Epithelial cell of prostate (primary cell): Measurements from ENCODE around the gene TNNI2.

Experiments
- DNase-seq: peaks from one replicate; pipeline ENCODE4 v3.0.0-alpha.2; 2011; ENCODE audit warnings: low read depth, low spot score
- H3K27ac ChIP-seq: fragments of 450-650 bp; 2 replicates; pipeline ENCODE4 v1.5.1; 2017; ENCODE audit warnings: mild to moderate bottlenecking

Gene TNNI2

DNA sequence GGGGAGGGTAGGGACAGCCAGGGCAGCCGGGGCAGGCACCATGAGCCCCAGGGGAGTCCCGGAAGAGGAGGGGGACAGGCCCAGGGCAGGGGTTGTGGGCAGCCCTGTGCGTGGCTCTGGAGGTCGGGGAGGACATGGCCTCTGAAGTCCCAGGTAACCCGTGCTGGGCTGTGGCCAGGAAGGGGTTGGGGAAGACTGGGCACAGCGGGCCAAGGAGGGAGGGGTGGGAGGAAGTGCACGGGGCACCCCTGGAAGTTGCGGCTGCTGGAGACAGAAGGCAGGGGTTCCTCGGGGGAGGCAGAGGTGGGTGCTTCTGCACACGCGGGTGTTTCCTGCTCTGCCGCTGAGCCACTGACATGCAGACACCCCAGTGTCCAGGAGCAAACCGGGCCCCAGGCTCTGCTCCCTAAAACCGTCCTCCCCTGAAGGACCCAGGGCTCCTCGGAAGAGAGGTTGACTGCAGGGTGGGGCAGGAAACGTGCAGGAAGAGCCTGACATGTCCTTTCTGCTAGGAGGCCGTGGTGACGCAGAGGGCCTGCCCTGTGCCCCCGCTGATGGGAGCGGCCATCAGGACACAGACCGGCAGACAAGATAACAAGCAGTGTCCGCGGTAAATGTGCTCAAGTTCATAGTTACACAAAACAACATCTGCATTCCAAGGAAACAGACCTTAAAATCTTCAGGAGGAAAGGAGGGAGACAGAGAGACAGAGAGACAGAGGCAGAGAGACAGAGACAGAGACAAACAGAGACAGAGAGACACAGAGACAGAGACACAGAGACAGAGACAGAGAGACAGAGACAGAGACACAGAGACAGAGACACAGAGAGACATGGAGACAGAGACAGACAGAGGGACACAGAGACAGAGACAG, 5.7 kb downstream of the TNNI2 start:
- DNase-seq: no peak
- no peak overlapping the region for H3K27ac ChIP-seq

DNA sequence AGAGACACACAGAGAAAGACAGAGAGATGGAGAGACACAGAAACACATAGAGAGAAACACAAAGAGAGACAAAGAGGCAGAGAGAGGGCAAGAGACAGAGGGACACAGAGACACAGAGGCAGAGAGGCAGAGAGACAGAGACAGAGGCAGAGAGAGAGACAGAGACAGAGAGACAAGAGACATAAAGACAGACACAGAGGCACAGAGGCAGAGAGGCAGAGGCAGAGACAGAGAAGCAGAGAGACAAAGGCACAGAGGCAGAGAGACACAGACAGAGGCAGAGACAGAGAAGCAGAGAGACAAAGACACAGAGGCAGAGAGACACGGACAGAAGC, 6.3 kb downstream of the TNNI2 start:
- H3K27ac ChIP-seq: no peak overlapping the region
- DNase-seq: no peak

DNA sequence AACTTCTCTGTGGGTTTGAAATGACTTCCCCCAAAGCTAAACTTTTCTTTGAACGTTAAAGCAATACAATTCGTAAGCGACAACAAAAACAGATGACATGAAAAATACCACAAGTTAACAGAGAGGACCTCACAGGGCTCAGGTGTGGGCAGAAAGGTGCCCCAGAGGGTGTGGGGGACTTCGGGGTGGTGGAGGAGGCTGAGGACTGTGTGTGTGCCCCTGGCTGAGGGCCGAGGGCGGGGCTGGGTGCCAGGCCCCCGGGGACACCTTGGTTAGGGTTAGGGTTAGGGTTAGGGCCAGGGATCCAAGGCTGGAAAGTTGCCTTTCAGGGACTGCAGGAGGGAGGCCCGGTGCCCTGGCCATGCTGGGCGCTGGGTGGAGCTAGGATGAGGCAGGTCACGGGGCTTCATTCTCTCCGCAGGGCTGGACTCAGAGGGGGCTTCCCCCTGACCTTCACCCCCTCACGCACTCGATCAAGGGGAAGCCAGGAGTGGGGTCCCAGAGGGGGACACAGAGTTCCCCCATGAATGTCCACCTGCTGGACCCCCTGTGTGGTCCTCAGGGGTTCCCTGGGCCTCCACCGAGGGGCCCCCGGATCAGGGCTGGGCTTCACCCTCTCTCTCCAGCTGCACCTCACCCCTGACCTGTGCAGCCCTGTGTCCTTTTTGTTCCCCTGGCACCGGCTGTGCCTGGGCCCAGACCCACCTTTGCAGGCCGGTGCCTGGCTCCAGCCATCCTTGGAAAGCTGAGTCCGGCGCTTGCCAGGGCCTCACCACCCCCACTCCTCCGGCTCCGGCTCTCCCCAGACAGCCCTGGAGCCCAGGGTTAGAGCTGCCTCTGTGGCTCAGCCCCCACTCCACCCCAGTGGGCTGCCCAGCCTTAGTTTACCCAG, 7.0 kb downstream of the TNNI2 start:
- DNase-seq: no peak
- no peak overlapping the region for H3K27ac ChIP-seq

DNA sequence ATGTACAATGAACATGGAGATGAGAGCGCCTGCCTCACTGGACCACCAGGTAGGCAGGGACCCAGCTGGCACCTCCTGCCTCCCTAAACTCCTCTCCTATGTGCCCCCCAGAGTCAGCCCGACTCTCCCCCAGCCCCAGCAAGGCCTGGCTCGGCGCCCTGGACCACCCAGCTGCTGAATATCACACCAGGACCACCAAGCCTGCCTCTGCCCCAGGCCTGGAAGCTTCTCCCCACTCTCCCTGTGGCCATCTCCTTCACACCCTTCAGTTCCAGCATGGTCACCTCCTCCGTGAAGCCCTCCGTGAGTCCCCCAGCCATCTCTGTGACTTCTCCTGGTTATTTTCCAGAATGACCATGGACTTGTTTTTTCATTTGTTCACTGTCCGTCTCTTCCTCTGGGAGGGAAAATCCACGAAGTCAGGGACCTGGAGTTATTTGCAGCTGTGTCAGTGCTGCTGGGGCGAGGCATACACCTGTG, 7.7 kb downstream of the TNNI2 start:
- DNase-seq: no peak
- no peak overlapping the region for H3K27ac ChIP-seq

DNA sequence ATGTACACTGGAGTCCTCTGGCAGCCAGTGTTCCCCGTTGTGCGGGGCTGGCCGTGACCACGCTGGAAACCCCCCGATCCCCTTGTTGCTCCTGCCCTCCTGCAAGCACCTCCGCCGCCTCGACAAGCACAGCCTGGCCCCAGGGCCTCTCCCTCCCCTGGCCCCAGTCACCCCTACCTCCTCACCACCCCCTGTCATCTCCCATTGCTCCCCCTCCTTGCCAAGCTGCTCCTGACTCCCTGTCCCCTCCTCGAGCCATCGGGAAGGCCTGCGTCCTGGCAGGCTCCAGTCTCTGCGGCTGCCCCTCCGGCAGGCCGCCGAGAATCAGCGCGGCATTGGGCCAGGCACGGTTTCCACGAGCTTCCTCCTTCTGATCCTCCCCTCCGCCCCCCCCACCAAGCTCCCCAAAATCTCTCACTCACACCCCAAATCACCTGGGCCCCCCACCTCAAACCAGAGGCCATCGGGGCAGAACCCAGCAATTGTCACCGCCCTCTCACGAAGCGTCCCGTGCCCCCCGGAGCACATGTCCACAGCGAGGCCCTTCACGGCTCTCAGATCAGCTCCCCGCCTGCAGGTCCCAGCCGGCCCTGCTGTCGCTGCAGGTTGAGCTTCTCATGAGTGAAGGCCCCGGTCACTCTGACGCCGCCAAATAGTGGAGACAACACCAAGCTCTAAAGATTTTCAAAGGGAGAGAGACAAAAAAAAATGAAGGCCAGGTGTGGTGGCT, 8.4 kb downstream of the TNNI2 start:
- no peak for DNase-seq
- no peak overlapping the region for H3K27ac ChIP-seq

DNA sequence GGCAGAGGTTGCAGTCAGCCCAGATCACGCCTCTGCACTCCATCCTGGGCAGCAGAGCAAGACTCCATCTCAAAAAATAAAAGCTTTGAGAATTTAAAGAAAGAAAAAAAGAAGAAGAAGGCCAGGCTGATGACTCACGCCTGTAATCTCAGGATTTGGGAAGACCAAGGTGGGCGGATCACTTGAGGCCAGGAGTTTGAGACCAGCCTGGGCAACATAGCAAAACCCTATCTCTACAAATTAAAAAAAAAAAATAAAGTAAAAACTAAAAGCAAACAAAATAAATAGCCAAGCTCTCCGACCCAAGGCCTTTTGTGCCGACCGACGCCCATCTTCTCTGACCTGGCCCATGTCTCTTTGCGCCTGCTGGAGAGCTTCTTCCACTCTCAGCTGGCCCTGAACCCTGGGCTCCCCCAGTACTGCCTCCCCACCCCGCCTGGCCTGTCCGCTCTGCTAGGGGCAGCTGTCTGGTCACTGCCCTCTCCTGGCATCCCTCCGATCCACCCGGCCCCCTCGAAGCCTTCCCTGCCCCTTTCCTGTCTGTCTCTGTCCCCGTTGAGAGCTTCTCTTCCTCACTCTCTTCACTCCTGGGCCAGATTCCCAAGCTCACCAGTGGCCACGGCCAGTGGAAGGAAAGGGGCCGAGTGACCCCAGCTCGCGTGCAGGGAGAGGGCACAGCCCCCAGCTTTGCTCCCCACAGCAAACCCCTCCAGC, 9.3 kb downstream of the TNNI2 start:
- no peak for DNase-seq
- no peak overlapping the region for H3K27ac ChIP-seq

DNA sequence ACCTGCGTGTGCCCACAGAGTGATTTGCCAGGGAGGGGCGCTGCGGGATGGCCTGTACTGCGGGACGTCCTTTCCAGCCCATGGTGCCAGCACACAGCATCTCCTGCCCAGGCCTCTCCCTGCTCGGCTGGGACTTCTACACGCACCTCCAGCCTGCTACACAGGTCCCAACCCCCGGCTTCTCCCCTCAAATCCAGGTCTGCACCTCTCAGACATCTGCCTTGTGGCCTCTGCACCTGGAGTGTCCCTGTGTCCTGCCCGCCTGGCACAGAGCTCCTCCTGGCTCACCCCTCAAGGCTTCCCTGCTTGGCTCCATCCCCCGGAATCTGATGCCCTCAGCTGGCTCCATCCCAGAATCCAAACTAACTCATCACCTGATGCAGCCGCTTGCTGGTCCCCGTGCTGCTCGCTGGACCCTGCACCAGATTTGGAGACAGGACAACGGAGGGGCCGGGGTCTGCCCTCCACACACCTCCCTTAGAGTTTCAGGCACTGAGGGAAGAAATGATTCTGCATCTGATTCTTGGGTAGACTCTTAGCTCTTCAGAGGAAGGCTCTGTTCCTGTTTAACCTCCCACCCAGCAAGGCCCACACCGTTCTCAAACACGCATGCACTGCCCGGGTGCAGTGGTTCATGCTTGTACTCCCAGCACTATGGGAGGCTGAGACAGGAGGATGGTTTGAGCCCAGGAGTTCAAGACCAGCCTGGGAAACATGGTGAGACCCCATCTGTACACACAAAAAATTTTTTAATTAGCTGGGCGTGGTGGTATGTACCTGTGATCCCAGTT, 10.1 kb downstream of the TNNI2 start:
- DNase-seq: no peak

DNA sequence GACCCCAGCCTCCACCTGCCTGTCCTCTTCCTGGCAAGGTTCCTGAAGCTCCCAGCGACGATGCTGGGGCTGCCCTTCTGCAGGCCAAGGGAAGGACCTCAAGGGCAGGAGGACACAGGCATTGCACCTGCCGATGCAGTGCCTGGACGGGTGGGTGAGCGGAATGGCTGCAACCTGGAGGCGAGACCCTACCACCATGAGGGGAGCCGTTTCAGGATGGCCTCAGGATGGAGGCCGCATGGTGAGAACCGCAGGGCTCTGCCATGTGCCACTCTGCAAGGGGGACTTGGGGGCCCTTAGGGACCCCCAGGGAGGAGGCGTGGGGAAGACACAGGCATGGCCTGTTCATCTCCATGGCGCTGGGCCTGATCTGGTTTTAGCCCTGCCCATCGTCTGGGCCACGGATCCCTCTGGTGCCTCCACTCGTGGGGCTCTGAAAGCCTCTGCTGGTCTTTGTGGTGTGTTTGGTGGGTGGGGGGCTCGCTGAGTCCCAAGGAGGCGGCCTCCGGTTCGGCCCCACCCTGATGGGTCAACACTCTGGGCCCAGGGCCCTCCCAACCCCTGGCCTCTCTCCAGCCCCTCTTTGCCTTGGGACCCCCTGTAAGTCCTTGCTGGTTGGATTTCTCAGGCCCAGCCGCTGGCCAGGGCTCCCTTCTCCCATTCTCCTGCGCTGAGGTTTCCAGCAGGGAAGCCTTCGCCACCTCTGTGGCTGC, 12.8 kb downstream of the TNNI2 start:
- H3K27ac ChIP-seq: no peak overlapping the region
- no peak for DNase-seq

More for the DNA sequence above, 10.1 kb downstream of the TNNI2 start:
- no peak overlapping the region for H3K27ac ChIP-seq

DNA sequence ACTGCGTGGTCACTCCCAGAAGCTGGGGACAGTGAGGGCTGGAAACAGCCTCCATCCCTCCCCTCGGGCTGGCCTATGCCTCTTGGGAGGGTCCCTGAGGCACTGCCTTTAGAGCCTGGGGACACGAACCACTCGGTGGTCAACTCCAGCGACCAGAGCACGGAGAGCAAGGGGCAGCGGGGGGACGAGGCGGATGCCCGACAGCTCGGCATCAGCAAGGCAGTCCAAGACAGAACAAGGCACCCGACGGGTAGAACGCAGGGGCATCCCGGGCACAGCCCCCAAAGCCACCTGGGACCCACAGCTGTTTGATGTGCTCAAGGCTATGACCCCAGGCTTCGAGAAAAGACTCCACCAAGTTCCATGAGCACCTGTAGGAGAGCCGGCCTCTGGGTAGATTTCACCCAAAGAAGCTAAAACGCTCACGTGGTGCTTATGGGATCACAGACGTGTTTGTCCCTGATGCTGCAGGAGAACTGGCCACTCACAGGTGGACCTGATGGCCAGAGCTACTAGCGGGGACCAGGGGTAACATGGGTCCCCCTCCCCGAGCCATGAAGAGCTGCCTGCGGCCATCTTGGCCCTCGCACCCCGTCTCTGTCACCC, 13.6 kb downstream of the TNNI2 start:
- no peak for DNase-seq
- no peak overlapping the region for H3K27ac ChIP-seq

DNA sequence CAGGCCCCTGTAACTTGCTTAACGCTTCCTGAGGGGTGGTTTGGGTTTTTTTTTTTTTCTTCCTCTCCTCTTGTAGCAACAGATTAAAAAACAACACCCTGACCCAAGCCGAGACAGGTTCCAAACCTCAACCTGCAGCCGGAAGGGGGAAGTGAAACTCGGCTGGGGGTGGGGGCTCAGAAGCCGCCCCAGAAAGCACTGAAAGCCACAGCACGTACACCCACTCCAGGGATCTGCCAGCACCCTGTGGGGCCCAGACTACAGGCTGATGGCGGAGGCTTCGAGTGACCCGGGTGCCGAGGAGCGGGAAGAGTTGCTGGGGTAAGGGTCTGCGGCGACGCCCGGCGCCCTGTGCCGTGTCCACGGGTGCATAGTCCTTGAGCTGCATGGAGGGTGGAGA, 14.1 kb downstream of the TNNI2 start, which contains the start of gene LSP1:
LSP1 (plus strand) TSS at position 208 of the 400 bp plus-strand sequence; CDS start at position 269, 61 bp downstream.
- no peak within 1 kb of the TSS for H3K27ac ChIP-seq
- no peak for DNase-seq

DNA sequence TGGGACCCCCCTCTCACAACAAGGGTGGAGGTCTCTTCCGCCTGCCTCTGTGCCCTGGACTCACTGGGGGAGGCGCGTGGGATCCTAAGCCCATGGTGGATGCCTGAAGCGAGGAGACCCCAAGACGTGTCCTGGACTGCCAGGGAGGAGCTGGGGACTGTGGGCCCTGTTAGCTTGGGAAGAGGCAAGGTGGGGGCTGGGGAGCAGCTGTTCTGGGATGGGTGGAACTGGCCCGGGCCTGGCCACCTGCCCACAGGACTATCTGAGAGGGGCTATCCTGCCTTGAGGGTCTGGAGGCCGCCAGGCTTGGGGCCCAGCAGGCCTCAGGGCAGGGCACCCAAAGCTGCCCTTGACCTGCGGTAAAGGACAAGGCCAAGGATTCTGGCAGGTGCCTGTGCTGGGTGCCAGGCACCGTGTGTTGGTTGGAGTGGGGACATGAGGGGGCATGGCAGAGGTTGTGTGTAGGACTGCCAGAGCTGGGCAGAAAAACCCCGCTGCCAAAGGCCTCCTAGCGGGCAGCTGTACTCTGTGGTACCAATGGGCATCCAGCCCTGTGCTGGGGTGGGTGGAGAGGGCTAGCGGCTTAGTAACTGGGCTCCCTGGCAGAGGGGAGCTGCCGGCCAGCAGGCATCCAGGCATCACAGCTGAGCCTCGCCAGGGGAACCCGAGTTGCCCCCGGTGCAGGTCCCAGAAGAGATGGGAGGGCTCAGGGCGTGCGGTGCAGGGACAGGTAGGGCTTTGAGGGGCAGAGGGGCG, 14.8 kb downstream of the TNNI2 start:
- H3K27ac ChIP-seq: no peak overlapping the region
- DNase-seq: no peak

DNA sequence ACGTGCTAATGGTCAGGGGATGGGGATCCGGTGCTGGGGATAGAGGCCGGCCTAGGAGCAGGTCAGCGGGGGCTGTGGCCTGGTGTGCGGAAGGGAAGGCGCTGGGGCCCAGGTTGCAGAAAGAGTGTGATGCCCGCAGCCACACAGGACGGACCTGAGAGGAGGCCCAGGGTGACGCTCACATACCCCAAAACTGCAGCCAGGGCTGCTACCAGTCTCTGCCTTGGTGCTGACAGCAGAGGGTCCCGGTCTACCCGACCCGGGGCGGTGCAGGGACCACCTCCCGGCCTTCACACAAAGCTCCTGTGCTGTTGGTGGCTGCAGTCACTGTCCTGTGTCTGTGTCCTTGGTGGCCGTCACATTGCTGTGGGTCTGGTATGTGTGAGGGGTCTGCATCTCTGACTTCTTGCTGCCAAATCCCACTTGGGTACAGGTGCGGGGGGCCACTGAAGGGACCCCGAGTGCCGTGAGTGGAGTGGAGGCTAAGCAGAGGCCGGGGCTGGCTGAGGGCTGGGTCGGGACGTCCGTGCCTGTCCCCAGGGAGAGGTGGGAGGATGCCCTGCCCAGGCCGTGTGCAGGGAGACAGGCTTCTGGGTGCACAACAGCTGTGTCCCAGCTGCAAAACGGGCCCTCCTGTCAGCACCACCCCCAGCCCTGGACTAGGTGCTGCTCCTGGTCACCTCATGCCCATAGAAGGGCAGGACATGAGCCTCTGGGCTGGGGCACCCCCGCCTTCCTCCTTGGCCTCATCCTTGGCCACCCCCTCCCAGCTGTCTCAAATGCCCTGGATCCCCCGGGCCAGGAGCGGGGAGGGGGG, 15.6 kb downstream of the TNNI2 start:
- H3K27ac ChIP-seq: no peak overlapping the region
- no peak for DNase-seq

DNA sequence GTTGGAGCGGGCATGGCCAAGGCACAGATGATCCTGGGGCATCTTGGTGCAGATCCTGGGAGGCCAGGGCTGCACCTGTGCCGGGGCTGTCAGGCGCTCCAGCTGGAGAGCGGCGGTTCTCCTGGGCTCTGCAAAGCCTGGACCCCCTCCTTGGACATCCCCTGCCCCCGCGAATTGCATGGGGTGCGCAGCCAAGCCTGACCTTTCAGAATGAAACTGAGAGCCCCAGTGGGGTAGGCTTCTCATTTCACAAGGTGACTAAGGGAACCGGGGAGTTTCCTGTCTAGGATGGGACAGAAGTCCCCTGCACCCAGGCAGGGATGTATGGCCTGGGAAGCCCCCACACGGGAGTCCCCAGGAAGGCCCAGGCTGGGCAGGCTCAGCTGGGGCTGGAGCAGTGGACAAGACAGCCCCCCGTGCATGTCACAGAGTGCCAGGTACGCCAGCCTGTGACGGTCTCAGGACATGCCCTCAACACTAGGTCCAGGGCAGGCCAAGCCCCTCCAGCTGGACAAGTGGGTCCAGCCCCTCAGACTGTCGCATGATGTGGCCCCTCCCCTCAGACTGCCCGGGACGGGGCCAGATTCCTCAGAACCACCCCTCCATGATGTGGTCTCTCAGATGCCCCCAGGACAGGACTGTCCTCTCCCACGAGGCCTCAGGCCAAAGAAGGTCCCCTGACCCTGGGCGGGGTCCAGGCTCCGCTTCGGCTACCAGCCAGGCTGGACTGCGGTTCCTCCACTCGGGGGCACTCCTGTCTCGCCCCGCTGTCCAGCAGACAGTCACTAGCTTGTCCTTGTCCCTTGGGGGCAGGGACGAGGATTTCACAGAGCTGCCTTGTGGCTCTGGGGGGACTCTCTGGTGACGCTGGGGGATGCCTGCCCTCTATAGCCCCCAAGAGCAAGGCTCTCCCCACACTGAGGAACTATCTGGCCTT, 16.4 kb downstream of the TNNI2 start:
- DNase-seq: no peak
- no peak overlapping the region for H3K27ac ChIP-seq

DNA sequence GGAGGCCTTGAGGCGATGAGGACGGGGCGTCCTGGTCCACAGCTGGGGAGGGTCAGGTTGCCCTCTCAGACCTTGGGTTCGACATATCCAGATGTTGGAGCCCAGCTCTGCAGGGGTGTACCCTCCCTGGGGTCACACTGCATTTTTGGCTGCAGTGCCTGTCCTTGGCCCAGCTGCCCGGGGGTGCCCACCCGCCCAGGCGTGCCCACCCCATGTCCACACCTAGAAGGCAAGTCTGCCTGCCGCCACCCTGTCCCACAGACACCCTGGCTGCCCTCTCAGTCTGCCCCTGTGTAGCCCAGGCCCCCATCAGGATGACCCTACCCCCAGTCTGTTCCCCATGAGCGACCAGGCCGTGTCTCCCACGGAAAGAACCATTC, 17.1 kb downstream of the TNNI2 start:
- H3K27ac ChIP-seq: no peak overlapping the region
- no peak for DNase-seq

DNA sequence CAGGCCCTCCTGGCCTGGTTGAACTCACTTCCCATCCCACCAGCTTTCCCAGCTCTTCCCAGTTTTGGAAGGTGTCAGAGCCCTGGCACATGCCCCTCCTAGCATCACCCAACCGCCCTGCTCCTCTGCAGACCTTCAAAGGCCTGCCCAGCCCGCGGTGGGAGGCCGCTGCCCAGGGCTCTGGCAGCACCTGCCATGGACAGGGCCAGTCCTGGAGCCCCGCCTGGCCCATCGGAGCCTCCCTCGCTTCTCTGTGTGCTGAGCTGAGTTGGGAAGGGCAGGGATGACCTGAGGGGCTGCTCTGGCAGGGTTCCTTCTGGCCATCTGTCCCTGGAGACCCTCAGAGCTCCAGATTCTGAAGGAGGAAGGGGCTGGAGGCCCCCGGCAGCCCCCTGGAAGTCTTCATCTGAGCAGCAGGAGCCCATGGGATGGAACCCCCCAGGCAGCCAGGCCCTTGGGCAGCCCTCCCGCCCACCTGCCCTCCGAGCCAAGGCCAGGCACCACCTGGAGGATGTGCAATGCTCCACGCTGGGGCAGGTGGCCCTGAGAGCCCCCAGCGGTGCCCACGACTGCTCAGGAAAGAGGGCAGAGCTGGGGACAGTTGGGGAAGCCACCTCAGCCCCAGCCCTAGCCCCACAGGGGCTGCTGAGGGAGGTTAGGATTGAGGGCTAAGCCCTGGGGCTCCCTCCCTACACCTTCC, 17.7 kb downstream of the TNNI2 start:
- H3K27ac ChIP-seq: no peak overlapping the region
- DNase-seq: no peak
